ENCODE data around the gene YIPF3.

YIPF3 gene

GRCh38 chr6:43509142-43509983, 7.4 kb downstream of the YIPF3 start:
- H3K9me3 ChIP-seq (ENCODE audit: low read length): no peaks in the 10 kb centered on the region
- peak overlapping the region; percentile 52 for H3K27ac ChIP-seq (ENCODE audit: low read depth, low read length)
- peaks cover 0 to 13% of the 10 kb centered on the region in 2 donors for H3K27me3 ChIP-seq (ENCODE audit: control insufficient read depth in 1 of 2, insufficient read depth in 2 of 2, low read length in 2 of 2)
- H3K36me3 ChIP-seq (ENCODE audit: insufficient read depth, low read length): peaks cover 43% of the 10 kb centered on the region
- H3K4me1 ChIP-seq (ENCODE audit: insufficient read depth, low read length): peaks cover 19% of the 10 kb centered on the region
- H3K9ac ChIP-seq (ENCODE audit: low read length): no peak overlapping the region
- peak overlapping the region; percentile 38 to 74 for H3K4me3 ChIP-seq (ENCODE audit: low read depth in 1 of 2, low read length in 2 of 2)

- Histone ChIP-seq H3K36me3 (ENCODE audit: insufficient read depth, low read length) (peaks cover 41% of the 10 kb centered on the region), H3K27ac (ENCODE audit: low read depth, low read length) (no peak overlapping the region), H3K9ac (ENCODE audit: low read length) (no peak overlapping the region), H3K9me3 (ENCODE audit: low read length) (no peaks in the 10 kb centered on the region), H3K4me1 (ENCODE audit: insufficient read depth, low read length) (peaks cover 19% of the 10 kb centered on the region), H3K4me3 (ENCODE audit: low read depth in 1 of 2, low read length in 2 of 2) (no peak overlapping the region), H3K27me3 (ENCODE audit: control insufficient read depth in 1 of 2, insufficient read depth in 2 of 2, low read length in 2 of 2) (peaks cover 0 to 13% of the 10 kb centered on the region in 2 donors)
These were observed 8.1 kb downstream of the YIPF3 start for GRCh38 chr6:43508481-43509141.

- H3K36me3 ChIP-seq (ENCODE audit: insufficient read depth, low read length): peaks cover 42% of the 10 kb centered on the region
- no peak overlapping the region for H3K4me3 ChIP-seq (ENCODE audit: low read depth in 1 of 2, low read length in 2 of 2)
- H3K9me3 ChIP-seq (ENCODE audit: low read length): no peaks in the 10 kb centered on the region
- H3K27me3 ChIP-seq (ENCODE audit: control insufficient read depth in 1 of 2, insufficient read depth in 2 of 2, low read length in 2 of 2): peaks cover 0 to 13% of the 10 kb centered on the region in 2 donors
- no peak overlapping the region for H3K9ac ChIP-seq (ENCODE audit: low read length)
- H3K27ac ChIP-seq (ENCODE audit: low read depth, low read length): no peak overlapping the region
- H3K4me1 ChIP-seq (ENCODE audit: insufficient read depth, low read length): peaks cover 19% of the 10 kb centered on the region
These were observed 9.9 kb downstream of the YIPF3 start for GRCh38 chr6:43506667-43507471.

- Histone ChIP-seq H3K9ac (ENCODE audit: low read length) (no peak overlapping the region), H3K4me3 (ENCODE audit: low read depth in 1 of 2, low read length in 2 of 2) (no peak overlapping the region), H3K4me1 (ENCODE audit: insufficient read depth, low read length) (peaks cover 19% of the 10 kb centered on the region), H3K36me3 (ENCODE audit: insufficient read depth, low read length) (peaks cover 42% of the 10 kb centered on the region), H3K9me3 (ENCODE audit: low read length) (no peaks in the 10 kb centered on the region), H3K27me3 (ENCODE audit: control insufficient read depth in 1 of 2, insufficient read depth in 2 of 2, low read length in 2 of 2) (peaks cover 0 to 13% of the 10 kb centered on the region in 2 donors), H3K27ac (ENCODE audit: low read depth, low read length) (no peak overlapping the region)
These were observed 10.6 kb downstream of the YIPF3 start for GRCh38 chr6:43506171-43506570.

GRCh38 chr6:43505718-43506117, 11.0 kb downstream of the YIPF3 start:
- Histone ChIP-seq H3K4me1 (ENCODE audit: insufficient read depth, low read length) (peaks cover 17% of the 10 kb centered on the region), H3K27me3 (ENCODE audit: control insufficient read depth in 1 of 2, insufficient read depth in 2 of 2, low read length in 2 of 2) (peaks cover 0 to 13% of the 10 kb centered on the region in 2 donors), H3K4me3 (ENCODE audit: low read depth in 1 of 2, low read length in 2 of 2) (no peak overlapping the region), H3K9me3 (ENCODE audit: low read length) (no peaks in the 10 kb centered on the region), H3K36me3 (ENCODE audit: insufficient read depth, low read length) (peaks cover 46% of the 10 kb centered on the region), H3K9ac (ENCODE audit: low read length) (no peak overlapping the region), H3K27ac (ENCODE audit: low read depth, low read length) (no peak overlapping the region)

- Histone ChIP-seq H3K36me3 (ENCODE audit: insufficient read depth, low read length) (peaks cover 54% of the 10 kb centered on the region), H3K4me3 (ENCODE audit: low read depth in 1 of 2, low read length in 2 of 2) (no peak overlapping the region), H3K27ac (ENCODE audit: low read depth, low read length) (no peak overlapping the region), H3K27me3 (ENCODE audit: control insufficient read depth in 1 of 2, insufficient read depth in 2 of 2, low read length in 2 of 2) (peaks cover 0 to 13% of the 10 kb centered on the region in 2 donors), H3K9me3 (ENCODE audit: low read length) (no peaks in the 10 kb centered on the region), H3K9ac (ENCODE audit: low read length) (no peak overlapping the region), H3K4me1 (ENCODE audit: insufficient read depth, low read length) (peaks cover 15% of the 10 kb centered on the region)
These were observed 11.8 kb downstream of the YIPF3 start for GRCh38 chr6:43504756-43505593.

GRCh38 chr6:43503443-43503842, 13.3 kb downstream of the YIPF3 start:
- Histone ChIP-seq H3K4me1 (ENCODE audit: insufficient read depth, low read length) (peaks cover 8% of the 10 kb centered on the region), H3K27ac (ENCODE audit: low read depth, low read length) (no peak overlapping the region), H3K9ac (ENCODE audit: low read length) (no peak overlapping the region), H3K4me3 (ENCODE audit: low read depth in 1 of 2, low read length in 2 of 2) (no peak overlapping the region), H3K36me3 (ENCODE audit: insufficient read depth, low read length) (peaks cover 69% of the 10 kb centered on the region), H3K27me3 (ENCODE audit: control insufficient read depth in 1 of 2, insufficient read depth in 2 of 2, low read length in 2 of 2) (peaks cover 0 to 6% of the 10 kb centered on the region in 2 donors), H3K9me3 (ENCODE audit: low read length) (no peaks in the 10 kb centered on the region)

GRCh38 chr6:43502666-43503065, 14.1 kb downstream of the YIPF3 start:
- H3K4me3 ChIP-seq (ENCODE audit: low read depth in 1 of 2, low read length in 2 of 2): no peak overlapping the region
- H3K36me3 ChIP-seq (ENCODE audit: insufficient read depth, low read length): peaks cover 76% of the 10 kb centered on the region
- H3K9me3 ChIP-seq (ENCODE audit: low read length): no peaks in the 10 kb centered on the region
- H3K4me1 ChIP-seq (ENCODE audit: insufficient read depth, low read length): peaks cover 8% of the 10 kb centered on the region
- no peak overlapping the region for H3K27ac ChIP-seq (ENCODE audit: low read depth, low read length)
- H3K9ac ChIP-seq (ENCODE audit: low read length): no peak overlapping the region
- no peaks in the 10 kb centered on the region for H3K27me3 ChIP-seq (ENCODE audit: control insufficient read depth in 1 of 2, insufficient read depth in 2 of 2, low read length in 2 of 2)

- Histone ChIP-seq H3K4me1 (ENCODE audit: insufficient read depth, low read length) (peaks cover 13% of the 10 kb centered on the region), H3K27me3 (ENCODE audit: control insufficient read depth in 1 of 2, insufficient read depth in 2 of 2, low read length in 2 of 2) (no peaks in the 10 kb centered on the region), H3K9ac (ENCODE audit: low read length) (no peak overlapping the region), H3K36me3 (ENCODE audit: insufficient read depth, low read length) (peaks cover 77% of the 10 kb centered on the region), H3K27ac (ENCODE audit: low read depth, low read length) (no peak overlapping the region), H3K9me3 (ENCODE audit: low read length) (no peaks in the 10 kb centered on the region), H3K4me3 (ENCODE audit: low read depth in 1 of 2, low read length in 2 of 2) (no peak overlapping the region)
These were observed 15.8 kb downstream of the YIPF3 start for GRCh38 chr6:43500921-43501320.

- Histone ChIP-seq H3K4me1 (ENCODE audit: insufficient read depth, low read length) (peaks cover 21% of the 10 kb centered on the region), H3K27me3 (ENCODE audit: control insufficient read depth in 1 of 2, insufficient read depth in 2 of 2, low read length in 2 of 2) (no peaks in the 10 kb centered on the region), H3K4me3 (ENCODE audit: low read depth in 1 of 2, low read length in 2 of 2) (no peak overlapping the region), H3K9me3 (ENCODE audit: low read length) (no peaks in the 10 kb centered on the region), H3K9ac (ENCODE audit: low read length) (no peak overlapping the region), H3K36me3 (ENCODE audit: insufficient read depth, low read length) (peaks cover 63% of the 10 kb centered on the region), H3K27ac (ENCODE audit: low read depth, low read length) (no peak overlapping the region)
These were observed 17.5 kb downstream of the YIPF3 start for GRCh38 chr6:43499028-43499815.

Data from muscle layer of colon (tissue), 2 donors.